H1 (cell line): ENCODE data around the gene LCE7A. TPM values are rescaled to one million over a fixed set of nuclear protein-coding genes. Genes with fewer than 3 reads are reported as not detected.

Experiments used
- SP2 ChIP-seq: IDR thresholded peaks from 2 replicates; pipeline ENCODE4 v1.6.1; 2012; ENCODE audit warnings: mild to moderate bottlenecking, low read length, inconsistent platforms
- polyA plus RNA-seq, 7 experiments: library from polyadenylated mRNA; depleted of rRNA in 3 of 7; stranded (reverse) in 5 of 7; unstranded in 2 of 7; fragments of >200 nt in 5 of 7; fragments of 200-250 nt in 2 of 7; gene quantifications; 1 replicate in 5 of 7; 2 replicates in 1 of 7; 4 replicates in 1 of 7; pipeline versions ENCODE4 v1.2.1 to v1.2.3, GENCODE V29; 2011 to 2013; ENCODE audit warnings: missing spikeins in 2 of 7, mixed read lengths in 2 of 7
- total RNA-seq: library from RNA; stranded (reverse); fragmentation: NEBNext Ultra II Directional; extraction: Animal tissue kit (Norgen Biotek cat#: 25700); gene quantifications from 2 replicates; pipeline ENCODE4 v1.2.1, GENCODE V29; 2021

LCE7A gene
- total and polyA plus RNA-seq, 2 of the 8 experiments (the other 6 are each of a cell fraction or from before 2014, with no cell fraction given), result not detected

DNA sequence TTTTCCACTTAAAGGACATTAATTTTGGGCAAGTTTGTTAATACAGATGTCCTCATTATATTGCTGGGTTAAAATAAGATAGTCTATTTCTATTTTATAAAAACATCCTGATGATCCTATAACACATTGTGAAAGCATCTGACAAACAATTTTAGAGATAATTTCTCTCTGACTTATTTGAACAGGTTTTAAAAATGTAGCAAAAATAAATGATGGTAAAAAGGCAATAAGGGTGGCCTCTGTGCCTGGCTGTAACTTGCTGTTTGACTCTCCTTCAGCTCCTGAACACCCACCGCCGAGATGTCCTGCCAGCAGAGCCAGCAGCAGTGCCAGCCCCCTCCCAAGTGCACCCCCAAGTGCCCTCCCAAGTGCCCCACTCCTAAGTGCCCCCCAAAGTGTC lies 32.6 kb upstream of the LCE7A start, which contains the start of gene LCE1A (continued):
- no peak for TF ChIP-seq SP2
